Measurements from ENCODE around the gene SMIM7. TPM values are rescaled to one million over a fixed set of nuclear protein-coding genes. Genes with fewer than 3 reads are reported as not detected.
"Not testable (repeated sequence)": the region's sequence is repeated elsewhere in the genome, so short reads cannot be mapped to it uniquely, and the experiment has no call there.

SMIM7 gene
- total RNA-seq, 1 donor: 32.6 TPM

GRCh38 chr19:16668702-16669101, 8.8 kb upstream of the SMIM7 start:
- H3K27me3 ChIP-seq (ENCODE audit: insufficient read depth, low read length); H3K9me3 ChIP-seq (ENCODE audit: low read depth, low read length); H3K4me3 ChIP-seq (ENCODE audit: low read length): not testable (repeated sequence)
- H3K4me1 ChIP-seq (ENCODE audit: insufficient read depth, low read length): peaks cover 44% of the 10 kb centered on the region

GRCh38 chr19:16668176-16668575, 8.2 kb upstream of the SMIM7 start:
- no peaks in the 10 kb centered on the region for H3K27me3 ChIP-seq (ENCODE audit: insufficient read depth, low read length)
- no peaks in the 10 kb centered on the region for H3K9me3 ChIP-seq (ENCODE audit: low read depth, low read length)
- H3K4me3 ChIP-seq (ENCODE audit: low read length): no peak overlapping the region
- H3K4me1 ChIP-seq (ENCODE audit: insufficient read depth, low read length): peaks cover 44% of the 10 kb centered on the region

GRCh38 chr19:16661480-16662034, 1.6 kb upstream of the SMIM7 start:
- no peaks in the 10 kb centered on the region for H3K9me3 ChIP-seq (ENCODE audit: low read depth, low read length)
- H3K4me1 ChIP-seq (ENCODE audit: insufficient read depth, low read length): peaks cover 54% of the 10 kb centered on the region
- H3K27me3 ChIP-seq (ENCODE audit: insufficient read depth, low read length): no peaks in the 10 kb centered on the region
- H3K4me3 ChIP-seq (ENCODE audit: low read length): peak overlapping the region; percentile 90

- Histone ChIP-seq H3K4me1 (ENCODE audit: insufficient read depth, low read length) (peaks cover 52% of the 10 kb centered on the region), H3K4me3 (ENCODE audit: low read length) (peak within 1 kb of the TSS; percentile 90), H3K27me3 (ENCODE audit: insufficient read depth, low read length) (no peaks in the 10 kb centered on the region), H3K9me3 (ENCODE audit: low read depth, low read length) (no peaks in the 10 kb centered on the region)
Measured at GRCh38 chr19:16660763-16661479, 977 bp upstream of the SMIM7 start, which contains the start of gene TMEM38A. TSS of gene TMEM38A (plus strand) at chr19:16661139. CDS start at chr19:16661218, 79 bp downstream.

GRCh38 chr19:16659464-16659831, 496 bp downstream of the SMIM7 start:
- Histone ChIP-seq H3K4me1 (ENCODE audit: insufficient read depth, low read length) (peaks cover 50% of the 10 kb centered on the region), H3K27me3 (ENCODE audit: insufficient read depth, low read length) (no peaks in the 10 kb centered on the region), H3K4me3 (ENCODE audit: low read length) (peak overlapping the region; percentile 90), H3K9me3 (ENCODE audit: low read depth, low read length) (no peaks in the 10 kb centered on the region)

GRCh38 chr19:16657384-16657783, 2.6 kb downstream of the SMIM7 start:
- Histone ChIP-seq H3K27me3 (ENCODE audit: insufficient read depth, low read length) (no peaks in the 10 kb centered on the region), H3K4me1 (ENCODE audit: insufficient read depth, low read length) (peaks cover 31% of the 10 kb centered on the region), H3K9me3 (ENCODE audit: low read depth, low read length) (no peaks in the 10 kb centered on the region), H3K4me3 (ENCODE audit: low read length) (no peak overlapping the region)

- Histone ChIP-seq H3K4me3 (ENCODE audit: low read length) (no peak overlapping the region), H3K4me1 (ENCODE audit: insufficient read depth, low read length) (peaks cover 23% of the 10 kb centered on the region), H3K27me3 (ENCODE audit: insufficient read depth, low read length) (no peaks in the 10 kb centered on the region), H3K9me3 (ENCODE audit: low read depth, low read length) (no peaks in the 10 kb centered on the region)
Measured at GRCh38 chr19:16655727-16656126, 4.2 kb downstream of the SMIM7 start.

- peaks cover 29% of the 10 kb centered on the region for H3K4me1 ChIP-seq (ENCODE audit: insufficient read depth, low read length)
Measured at GRCh38 chr19:16654627-16655026, 5.3 kb downstream of the SMIM7 start.

GRCh38 chr19:16654140-16654539, 5.8 kb downstream of the SMIM7 start:
- Histone ChIP-seq H3K4me3 (ENCODE audit: low read length) (no peak overlapping the region), H3K27me3 (ENCODE audit: insufficient read depth, low read length) (no peaks in the 10 kb centered on the region), H3K9me3 (ENCODE audit: low read depth, low read length) (no peaks in the 10 kb centered on the region), H3K4me1 (ENCODE audit: insufficient read depth, low read length) (peaks cover 24% of the 10 kb centered on the region)

More at GRCh38 chr19:16654627-16655026, 5.3 kb downstream of the SMIM7 start:
- no peaks in the 10 kb centered on the region for H3K9me3 ChIP-seq (ENCODE audit: low read depth, low read length)
- no peak overlapping the region for H3K4me3 ChIP-seq (ENCODE audit: low read length)
- H3K27me3 ChIP-seq (ENCODE audit: insufficient read depth, low read length): no peaks in the 10 kb centered on the region

GRCh38 chr19:16652854-16653253, 7.1 kb downstream of the SMIM7 start:
- no peaks in the 10 kb centered on the region for H3K9me3 ChIP-seq (ENCODE audit: low read depth, low read length)
- H3K4me3 ChIP-seq (ENCODE audit: low read length): no peak overlapping the region
- H3K4me1 ChIP-seq (ENCODE audit: insufficient read depth, low read length): peaks cover 11% of the 10 kb centered on the region
- H3K27me3 ChIP-seq (ENCODE audit: insufficient read depth, low read length): no peaks in the 10 kb centered on the region

GRCh38 chr19:16651421-16652188, 8.3 kb downstream of the SMIM7 start:
- not testable (repeated sequence) for H3K4me3 ChIP-seq (ENCODE audit: low read length); H3K9me3 ChIP-seq (ENCODE audit: low read depth, low read length); H3K27me3 ChIP-seq (ENCODE audit: insufficient read depth, low read length)

GRCh38 chr19:16650821-16651220, 9.1 kb downstream of the SMIM7 start:
- no peaks in the 10 kb centered on the region for H3K9me3 ChIP-seq (ENCODE audit: low read depth, low read length)
- peaks cover 9% of the 10 kb centered on the region for H3K4me1 ChIP-seq (ENCODE audit: insufficient read depth, low read length)
- no peak overlapping the region for H3K4me3 ChIP-seq (ENCODE audit: low read length)
- no peaks in the 10 kb centered on the region for H3K27me3 ChIP-seq (ENCODE audit: insufficient read depth, low read length)

More at GRCh38 chr19:16651421-16652188, 8.3 kb downstream of the SMIM7 start:
- not testable (repeated sequence) for H3K4me1 ChIP-seq (ENCODE audit: insufficient read depth, low read length)

GRCh38 chr19:16649734-16650133, 10.2 kb downstream of the SMIM7 start:
- Histone ChIP-seq H3K9me3 (ENCODE audit: low read depth, low read length) (no peaks in the 10 kb centered on the region), H3K4me3 (ENCODE audit: low read length) (no peak overlapping the region), H3K27me3 (ENCODE audit: insufficient read depth, low read length) (no peaks in the 10 kb centered on the region), H3K4me1 (ENCODE audit: insufficient read depth, low read length) (peaks cover 9% of the 10 kb centered on the region)

GRCh38 chr19:16645140-16645539, 14.8 kb downstream of the SMIM7 start:
- no peaks in the 10 kb centered on the region for H3K9me3 ChIP-seq (ENCODE audit: low read depth, low read length)
- no peak overlapping the region for H3K4me3 ChIP-seq (ENCODE audit: low read length)
- H3K4me1 ChIP-seq (ENCODE audit: insufficient read depth, low read length): no peaks in the 10 kb centered on the region
- H3K27me3 ChIP-seq (ENCODE audit: insufficient read depth, low read length): no peaks in the 10 kb centered on the region

- Histone ChIP-seq H3K9me3 (ENCODE audit: low read depth, low read length) (no peaks in the 10 kb centered on the region), H3K4me3 (ENCODE audit: low read length) (no peak overlapping the region), H3K27me3 (ENCODE audit: insufficient read depth, low read length) (no peaks in the 10 kb centered on the region), H3K4me1 (ENCODE audit: insufficient read depth, low read length) (no peaks in the 10 kb centered on the region)
Measured at GRCh38 chr19:16641695-16642094, 18.2 kb downstream of the SMIM7 start.
